Common myeloid progenitor, CD34-positive (primary cell): Measurements from ENCODE around the gene RTN4.

Experiments
- CTCF ChIA-PET: fragments of 350-600 bp; sonication (Branson Sonifier 250); formaldehyde crosslinking; loops from one replicate; lab custom pipeline; 2021; ENCODE audit warnings: antibody characterized with exemption; lab: Charles Lee
- POLR2A ChIA-PET: fragments of 350-600 bp; sonication (Branson Sonifier 250); formaldehyde crosslinking; loops from one replicate; lab custom pipeline; 2021; ENCODE audit warnings: antibody characterized with exemption; lab: Charles Lee
- DNase-seq, 3 donors: peaks; one replicate each; pipeline versions ENCODE4 v3.0.0 to v3.0.0-alpha.2; 2013
- H3K27ac ChIP-seq, 2 experiments: 1 replicate in 1 of 2; 2 replicates in 1 of 2; pipeline ENCODE4 v1.7.0; 2013; ENCODE audit warnings: inconsistent platforms in 2 of 2, low read length in 2 of 2, mild to moderate bottlenecking in 2 of 2, low read depth in 1 of 2, moderate library complexity in 1 of 2; ENCODE audit not compliant: severe bottlenecking in 2 of 2, insufficient read depth in 1 of 2, poor library complexity in 1 of 2
- H3K27me3 ChIP-seq, 5 experiments: replicated peaks in 2 of 5; 1 replicate in 3 of 5; 2 replicates in 2 of 5; pipeline versions ENCODE4 v1.6.1 to v1.7.0; 2013; ENCODE audit warnings: low read length in 4 of 5, mild to moderate bottlenecking in 2 of 5, moderate library complexity in 2 of 5, inconsistent platforms in 1 of 5; ENCODE audit not compliant: insufficient read depth in 5 of 5, control insufficient read depth in 4 of 5
- H3K36me3 ChIP-seq, 4 experiments: 1 replicate in 2 of 4; 2 replicates in 2 of 4; pipeline versions ENCODE4 v1.6.1 to v1.7.0; 2013; ENCODE audit warnings: low read length in 3 of 4, control low read depth in 1 of 4, mild to moderate bottlenecking in 1 of 4; ENCODE audit not compliant: control insufficient read depth in 4 of 4, insufficient read depth in 4 of 4
- H3K4me1 ChIP-seq, 4 experiments: 1 replicate in 3 of 4; 2 replicates in 1 of 4; pipeline versions ENCODE4 v1.6.1 to v1.7.1; 2013; ENCODE audit warnings: low read length in 3 of 4, mild to moderate bottlenecking in 3 of 4, control low read depth in 1 of 4, inconsistent platforms in 1 of 4, moderate library complexity in 1 of 4; ENCODE audit not compliant: control insufficient read depth in 4 of 4, insufficient read depth in 4 of 4; ENCODE audit errors: control extremely low read depth in 1 of 4
- H3K4me3 ChIP-seq, 7 experiments: 1 replicate in 4 of 7; 2 replicates in 3 of 7; pipeline versions ENCODE4 v1.5.1 to v1.7.0; 2013; ENCODE audit warnings: mild to moderate bottlenecking in 7 of 7, low read length in 6 of 7, moderate library complexity in 6 of 7, inconsistent platforms in 2 of 7, low read depth in 2 of 7, control low read depth in 1 of 7; ENCODE audit not compliant: insufficient read depth in 4 of 7, control insufficient read depth in 1 of 7; ENCODE audit errors: extremely low read depth in 1 of 7
- H3K9me3 ChIP-seq, 5 experiments: 1 replicate in 4 of 5; 2 replicates in 1 of 5; pipeline versions ENCODE4 v1.6.1 to v1.7.1; 2013; ENCODE audit warnings: low read length in 4 of 5, mild to moderate bottlenecking in 2 of 5, inconsistent platforms in 1 of 5, low read depth in 1 of 5, moderate library complexity in 1 of 5; ENCODE audit not compliant: control insufficient read depth in 4 of 5, insufficient read depth in 2 of 5; ENCODE audit errors: control extremely low read depth in 1 of 5
- WGBS: methylation state at CpG from one replicate; pipeline ENCODE4 v1.1.5; 2013; ENCODE audit not compliant: insufficient coverage; 5-methylcytosine and 5-hydroxymethylcytosine counted together

RTN4 gene

DNA sequence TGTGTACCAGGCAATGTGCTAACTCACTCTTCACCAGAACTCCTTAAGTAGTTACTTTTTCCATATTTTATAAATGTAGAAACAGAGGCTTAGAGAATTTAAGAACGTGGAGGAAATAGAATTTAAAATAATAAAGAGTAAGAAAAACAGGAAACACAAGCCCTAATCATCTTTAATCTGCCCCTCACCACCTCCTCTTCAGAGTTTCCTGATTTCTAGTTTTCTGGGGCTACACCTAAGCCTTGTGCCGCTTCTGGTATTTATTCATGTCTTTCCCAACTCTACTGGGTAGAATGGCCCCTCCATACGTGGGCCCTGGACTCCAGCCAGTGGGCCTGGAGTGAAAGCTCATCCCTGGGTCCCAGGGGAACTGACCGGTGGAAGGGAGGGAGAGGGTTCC is 85.4 kb downstream of the RTN4 start:
- peaks cover 11 to 42% (median 20%) of the 10 kb centered on the region in 4 experiments for H3K4me1 ChIP-seq
- peaks cover 2 to 15% (median 12%) of the 10 kb centered on the region in 4 experiments for H3K36me3 ChIP-seq
- H3K4me3 ChIP-seq = peak overlapping the region in 1 of 7 experiments; percentile 37
- POLR2A ChIA-PET = interaction anchor here (0.7 kb wide), 1 partner anchor 13 kb away, joined by 3 read pairs; no protein-coding TSS in a partner anchor
- CTCF ChIA-PET = interaction anchor here (1.0 kb wide), 1 partner anchor 65 kb away, joined by 4 read pairs; no protein-coding TSS in a partner anchor
- H3K27me3 ChIP-seq = no peaks in the 10 kb centered on the region
- DNase-seq = peak in 2 of 3 donors; percentile 58 to 59
- H3K27ac ChIP-seq = peak overlapping the region; percentile 21 to 56
- no peaks in the 10 kb centered on the region for H3K9me3 ChIP-seq
- 0% methylated on average over 1 of the region's 4 CpGs for WGBS

DNA sequence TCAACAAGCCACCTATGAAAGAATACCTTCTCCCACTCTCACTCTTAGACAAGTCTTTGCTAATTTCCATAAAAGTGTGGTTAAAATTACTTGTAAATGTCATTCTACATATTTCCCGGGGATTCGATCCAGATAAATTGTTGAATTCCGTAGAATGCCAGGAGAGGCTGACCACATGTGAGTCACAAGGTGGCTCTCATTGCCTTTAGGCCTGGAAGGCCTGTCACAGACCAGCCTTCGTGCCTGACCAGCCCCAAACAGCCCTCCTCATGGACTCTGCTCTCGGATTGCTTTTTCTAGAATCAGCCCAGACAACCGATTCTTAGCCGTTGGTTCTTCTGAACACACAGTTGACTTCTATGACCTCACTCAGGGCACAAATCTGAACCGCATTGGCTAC is 86.0 kb downstream of the RTN4 start:
- no peaks in the 10 kb centered on the region for H3K9me3 ChIP-seq
- H3K4me3 ChIP-seq = no peak overlapping the region
- no peak for DNase-seq
- H3K27me3 ChIP-seq = no peaks in the 10 kb centered on the region
- WGBS = 97% methylated on average over 7 of the region's 8 CpGs
- H3K36me3 ChIP-seq = peaks cover 0 to 12% (median 9%) of the 10 kb centered on the region in 4 experiments
- CTCF ChIA-PET = no interaction called here
- POLR2A ChIA-PET = interaction anchor here (1.1 kb wide), 1 partner anchor 10 kb away, joined by 3 read pairs; no protein-coding TSS in a partner anchor
- H3K4me1 ChIP-seq = peaks cover 11 to 46% (median 22%) of the 10 kb centered on the region in 4 experiments
- H3K27ac ChIP-seq = peak overlapping the region in 1 of 2 experiments; percentile 56

DNA sequence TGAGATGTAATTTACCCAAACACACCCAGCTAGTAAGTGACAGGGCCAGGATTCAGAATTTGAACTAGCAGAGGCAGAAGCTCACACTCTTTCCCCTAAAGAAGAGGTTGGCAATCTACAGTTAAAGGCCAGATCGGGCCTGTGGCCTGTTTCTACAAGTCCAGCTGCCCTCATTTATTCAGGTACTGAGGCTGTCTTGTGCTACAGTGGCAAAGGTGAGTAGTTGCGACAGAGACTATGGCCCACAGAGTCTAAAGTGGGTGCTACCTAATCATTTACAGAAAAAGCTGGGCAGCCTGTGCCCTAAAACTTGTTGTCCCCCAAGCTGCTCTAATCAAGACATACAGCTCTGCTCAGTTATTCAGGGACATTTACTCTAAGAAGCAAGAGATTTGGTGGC is 86.8 kb downstream of the RTN4 start:
- CTCF ChIA-PET = interaction anchor here (0.8 to 1.1 kb wide), 2 partner anchors 11 to 37 kb away, joined by 3 read pairs; no protein-coding TSS in a partner anchor
- POLR2A ChIA-PET = interaction anchor here (1.1 kb wide), 1 partner anchor 11 kb away, joined by 3 read pairs; no protein-coding TSS in a partner anchor
- H3K27ac ChIP-seq = no peak overlapping the region
- no peak overlapping the region for H3K4me3 ChIP-seq
- no peaks in the 10 kb centered on the region for H3K27me3 ChIP-seq
- peaks cover 11 to 54% (median 30%) of the 10 kb centered on the region in 4 experiments for H3K4me1 ChIP-seq
- DNase-seq = no peak
- no peaks in the 10 kb centered on the region for H3K9me3 ChIP-seq
- WGBS = 100% methylated on average over 2 of the region's 2 CpGs
- H3K36me3 ChIP-seq = peaks cover 0 to 10% (median 4%) of the 10 kb centered on the region in 4 experiments

DNA sequence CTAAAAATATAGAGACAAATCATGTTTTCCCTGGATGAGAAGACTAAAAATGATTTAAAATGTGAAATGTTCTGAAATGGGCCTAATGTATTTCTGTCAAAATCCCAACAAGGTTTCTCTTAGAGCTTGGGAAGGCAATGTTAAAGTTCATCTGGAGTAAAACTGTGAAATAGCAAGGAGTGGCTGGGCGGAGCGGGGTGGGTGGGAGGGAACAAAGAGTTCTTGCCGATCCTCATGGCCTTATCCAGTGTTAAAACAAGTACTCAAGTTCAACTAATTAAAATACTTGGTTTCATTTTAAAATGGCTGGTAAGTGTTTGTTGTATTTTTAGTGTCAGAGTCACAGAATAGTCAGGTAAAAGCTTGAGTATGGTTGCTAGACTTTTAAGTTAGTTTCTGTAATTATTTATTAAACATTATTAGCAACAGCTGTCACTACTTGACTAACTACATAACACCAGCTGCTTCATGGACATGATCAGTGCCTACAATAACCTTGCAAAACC is 87.3 kb downstream of the RTN4 start:
- DNase-seq = no peak
- Histone ChIP-seq H3K36me3 (peaks cover 0 to 6% (median 2%) of the 10 kb centered on the region in 4 experiments), H3K27ac (no peak overlapping the region), H3K4me1 (peaks cover 11 to 55% (median 31%) of the 10 kb centered on the region in 4 experiments), H3K9me3 (no peaks in the 10 kb centered on the region), H3K4me3 (no peak overlapping the region), H3K27me3 (no peaks in the 10 kb centered on the region)
- POLR2A ChIA-PET = no interaction called here
- WGBS = no CpG with 5 or more reads among the region's 3 CpGs
- CTCF ChIA-PET = interaction anchor here (1.1 kb wide), 1 partner anchor 11 kb away, joined by 3 read pairs; no protein-coding TSS in a partner anchor

DNA sequence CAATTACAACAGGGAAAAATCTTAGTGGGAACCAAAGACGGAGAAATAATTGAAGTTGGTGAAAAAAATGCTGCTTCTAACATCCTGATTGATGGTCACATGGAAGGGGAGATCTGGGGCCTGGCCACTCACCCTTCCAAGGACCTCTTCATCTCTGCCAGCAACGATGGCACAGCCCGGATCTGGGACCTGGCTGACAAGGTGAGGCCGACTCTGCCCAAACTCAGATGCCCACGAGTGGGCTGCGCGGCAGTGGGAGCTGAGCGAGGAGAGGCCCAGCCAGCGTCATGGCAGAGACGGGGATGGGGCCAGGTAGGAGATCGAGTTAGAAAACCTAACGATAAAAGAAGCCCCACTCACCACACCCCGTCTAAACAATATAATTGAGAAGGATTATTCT is 87.7 kb downstream of the RTN4 start:
- Histone ChIP-seq H3K36me3 (peaks cover 0 to 3% (median 0%) of the 10 kb centered on the region in 4 experiments), H3K4me1 (peaks cover 11 to 55% (median 31%) of the 10 kb centered on the region in 4 experiments), H3K27me3 (no peaks in the 10 kb centered on the region), H3K9me3 (no peaks in the 10 kb centered on the region), H3K27ac (no peak overlapping the region), H3K4me3 (no peak overlapping the region)
- DNase-seq = no peak
- ChIA-PET POLR2A (no interaction called here), CTCF (no interaction called here)
- WGBS = 100% methylated on average over 6 of the region's 13 CpGs

DNA sequence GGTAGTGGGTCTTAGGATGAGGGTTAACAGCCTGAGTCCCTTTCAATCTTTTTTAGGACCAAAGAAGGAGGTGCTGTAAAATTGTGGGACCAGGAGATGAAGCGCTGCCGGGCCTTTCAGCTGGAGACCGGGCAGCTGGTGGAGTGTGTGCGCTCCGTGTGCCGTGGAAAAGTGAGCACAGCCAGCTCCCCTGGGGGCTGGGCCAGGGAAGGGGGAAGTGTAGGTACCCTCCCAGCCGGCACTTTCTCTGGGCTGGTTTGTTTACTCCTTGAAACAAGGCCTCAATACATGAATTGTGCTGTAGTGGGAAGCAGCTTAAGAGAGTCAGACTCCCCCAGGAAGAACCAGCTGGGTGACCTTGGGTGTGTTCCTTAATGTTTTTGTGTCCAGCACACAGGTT is 90.1 kb downstream of the RTN4 start:
- no peak for DNase-seq
- POLR2A ChIA-PET = interaction anchor here (0.6 kb wide), 1 partner anchor 35 kb away, joined by 7 read pairs; no protein-coding TSS in a partner anchor
- Histone ChIP-seq H3K4me1 (peaks cover 11 to 56% (median 35%) of the 10 kb centered on the region in 4 experiments), H3K27me3 (no peaks in the 10 kb centered on the region), H3K4me3 (no peak overlapping the region), H3K27ac (no peak overlapping the region), H3K9me3 (no peaks in the 10 kb centered on the region), H3K36me3 (no peaks in the 10 kb centered on the region)
- 100% methylated on average over 2 of the region's 7 CpGs for WGBS
- CTCF ChIA-PET = interaction anchor here (1.1 to 2.7 kb wide), 8 partner anchors 10 to 208 kb away, joined by 3 to 13 read pairs (median 4); no protein-coding TSS in a partner anchor
